Activated CD8-positive, alpha-beta memory T cell treated with anti-CD3 and anti-CD28 coated beads, Interleukin-2, amount 50 U/mL, for 24 hours (primary cell): ENCODE measurements around the gene MTARC2.

Experiments used
- DNase-seq: peaks from one replicate; pipeline ENCODE4 v3.0.0-alpha.2; 2020; ENCODE audit errors: extremely low read depth

The MTARC2 gene

GRCh38 chr1:220827445-220828178 is 79.5 kb downstream of the MTARC2 start:
- no peak for DNase-seq

DNA sequence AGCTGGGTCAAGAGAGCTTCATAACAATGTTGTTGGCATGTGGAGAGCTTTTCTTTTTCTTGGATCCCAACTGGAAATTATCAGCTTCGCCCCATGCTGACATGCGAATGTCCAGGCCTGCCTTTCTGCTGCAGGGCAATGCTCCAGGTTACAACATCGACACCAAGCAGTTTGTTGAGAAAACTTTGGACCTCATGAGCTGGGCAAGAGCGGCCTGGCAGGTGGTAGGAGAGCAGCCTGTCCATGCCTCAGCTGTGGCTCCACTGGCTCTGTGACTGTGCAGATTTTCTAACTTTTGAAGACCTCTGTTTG is 80.0 kb downstream of the MTARC2 start:
- no peak for DNase-seq

- DNase-seq = no peak
Observed at GRCh38 chr1:220828950-220829586, 80.9 kb downstream of the MTARC2 start.

DNA sequence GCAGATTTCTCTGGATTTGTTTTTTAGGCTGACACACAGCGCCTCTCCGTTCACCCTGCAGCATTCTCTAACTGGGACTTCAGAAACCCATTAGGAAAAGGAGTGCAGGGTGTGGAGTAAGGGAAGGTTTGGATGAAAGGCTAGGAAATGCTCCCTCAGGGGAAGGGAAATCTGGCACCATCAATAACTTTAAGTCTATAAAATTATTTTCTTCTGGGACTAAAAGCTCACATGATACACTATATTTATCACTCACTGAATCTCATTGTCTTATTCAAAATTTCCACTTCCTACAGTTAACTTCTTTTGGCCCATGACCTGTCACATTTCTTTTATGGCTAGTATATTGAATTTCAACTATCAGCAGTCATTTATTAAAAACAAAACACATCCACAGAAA is 85.3 kb downstream of the MTARC2 start:
- no peak for DNase-seq
